Epithelial cell of umbilical artery (primary cell): ENCODE results near the gene ZSCAN5B. TPM values are rescaled to one million over a fixed set of nuclear protein-coding genes. Genes with fewer than 3 reads are reported as not detected.

ENCODE experiments used
- total RNA-seq: library from RNA; depleted of rRNA; stranded (reverse); fragments of >200 nt; gene quantifications from 2 replicates; pipeline ENCODE4 v1.2.3, GENCODE V29; 2014

Gene ZSCAN5B
- total RNA-seq: not detected in 2 replicates

DNA sequence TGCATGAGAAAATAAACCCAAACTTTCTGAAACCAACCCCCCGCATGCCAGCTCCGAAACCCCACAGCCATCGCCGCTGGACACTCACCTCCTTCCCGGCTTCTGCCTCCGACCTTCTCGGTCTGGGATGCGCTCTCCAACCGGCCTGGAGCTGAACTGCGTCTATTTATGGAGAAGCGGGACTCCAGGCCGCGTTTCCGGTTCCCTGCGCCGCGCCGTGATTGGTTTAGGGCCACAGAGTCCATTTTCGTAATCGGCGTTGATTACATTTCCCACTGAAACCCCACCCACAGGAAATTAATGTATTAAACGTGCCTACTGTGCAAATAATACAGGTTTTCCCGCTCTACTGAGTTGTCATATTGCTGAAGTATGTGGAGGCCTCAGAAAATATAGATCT, at the start of gene ZSCAN5B:
Gene ZSCAN5B (minus strand): TSS at position 138 of the 400 bp plus-strand sequence. CDS start 4,731 bp downstream, outside the sequence.

GRCh38 chr19:56201973-56202372, 4.4 kb upstream of the ZSCAN5B start, which contains the start of gene ZSCAN5C:
Gene ZSCAN5C (plus strand): TSS chr19:56202273. CDS start chr19:56205914, 3,641 bp downstream.

DNA sequence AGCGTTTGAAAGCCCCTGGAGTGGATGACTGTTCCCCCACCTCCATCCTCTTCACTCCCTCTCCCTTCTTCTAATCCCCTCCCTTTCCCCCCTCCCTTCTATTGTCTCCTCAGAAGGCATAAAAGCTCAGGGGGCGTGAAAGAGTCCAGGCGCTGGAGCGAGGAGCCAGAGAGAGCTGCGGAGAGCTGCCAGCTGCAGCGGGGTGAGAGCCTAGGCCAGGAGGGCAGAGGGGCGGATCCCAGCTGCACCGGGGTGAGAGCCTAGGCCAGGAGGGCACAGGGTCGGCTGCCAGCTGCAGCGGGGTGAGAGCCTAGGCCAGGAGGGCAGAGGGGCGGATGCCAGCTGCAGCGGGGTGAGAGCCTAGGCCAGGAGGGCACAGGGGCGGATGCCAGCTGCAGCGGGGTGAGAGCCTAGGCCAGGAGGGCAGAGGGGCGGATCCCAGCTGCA, 21.7 kb downstream of the ZSCAN5B start, which contains the start of gene GALP:
Gene GALP (plus strand): TSS at position 148 of the 447 bp plus-strand sequence. CDS start 1,101 bp downstream, outside the sequence.

GRCh38 chr19:56140583-56141416, 56.8 kb downstream of the ZSCAN5B start, which contains the start of gene ZNF444:
Gene ZNF444 (plus strand): TSS chr19:56141287. CDS start chr19:56146912, 5,625 bp downstream.

Other genes with a start within 250 kb of the ZSCAN5B start
- not detected in 2 replicates for gene NLRP8, start 250.0 kb downstream of the ZSCAN5B start, total RNA-seq
- gene NLRP5, start 211.0 kb downstream of the ZSCAN5B start, total RNA-seq: not detected in 2 replicates
- gene ZNF787, start 76.5 kb downstream of the ZSCAN5B start, total RNA-seq: 20.4 and 25.0 TPM in 2 replicates
- gene ZNF444, start 56.5 kb downstream of the ZSCAN5B start, total RNA-seq: 13.1 and 16.9 TPM in 2 replicates
- gene GALP, start 21.8 kb downstream of the ZSCAN5B start, total RNA-seq: not detected in 2 replicates
- not detected in 2 replicates for gene ZSCAN5C, start 4.5 kb upstream of the ZSCAN5B start, total RNA-seq
- 0.32 and 1.5 TPM in 2 replicates for gene EDDM13, start 75.0 kb upstream of the ZSCAN5B start, total RNA-seq
- 5.0 and 5.5 TPM in 2 replicates for gene ZSCAN5A, start 117.1 kb upstream of the ZSCAN5B start, total RNA-seq
- gene ZNF582, start 195.8 kb upstream of the ZSCAN5B start, total RNA-seq: 0.91 and 2.6 TPM in 2 replicates
- 3.2 and 4.6 TPM in 2 replicates for gene ZNF583, start 206.5 kb upstream of the ZSCAN5B start, total RNA-seq